Prostate gland (tissue), 2 donors: ENCODE measurements around the gene LONP1. TPM values are rescaled to one million over a fixed set of nuclear protein-coding genes. Genes with fewer than 3 reads are reported as not detected.

Experiments
- DNase-seq: peaks from one replicate; pipeline ENCODE4 v3.0.0-alpha.2; 2019; ENCODE audit warnings: low spot score
- H3K27ac ChIP-seq, 2 donors: fragments of 200-600 bp; sonication (generic); 2 replicates each; pipeline ENCODE4 v1.5.1; 2017 to 2019
- H3K27me3 ChIP-seq: fragments of 200-600 bp; sonication (generic); replicated peaks from 2 replicates; pipeline ENCODE4 v1.5.1; 2019; ENCODE audit not compliant: insufficient read depth
- H3K36me3 ChIP-seq, 2 donors: fragments of 200-600 bp; sonication (generic); 1 replicate in 1 of 2; 2 replicates in 1 of 2; pipeline versions ENCODE4 v1.5.1 to v1.8.1; 2017 to 2019
- H3K4me1 ChIP-seq: fragments of 200-600 bp; sonication (generic); replicated peaks from 2 replicates; pipeline ENCODE4 v1.5.1; 2019
- H3K4me3 ChIP-seq, 2 donors: fragments of 200-600 bp; sonication (generic); 2 replicates each; pipeline ENCODE4 v1.5.1; 2017 to 2019
- H3K9me3 ChIP-seq: fragments of 200-600 bp; sonication (generic); 2 replicates; pipeline ENCODE4 v1.5.1; 2017
- CTCF ChIP-seq, 4 experiments: fragments of 200-600 bp in 2 of 4; fragments of 450-650 bp in 2 of 4; sonication (generic) in 2 of 4; IDR thresholded peaks; 1 replicate in 3 of 4; 2 replicates in 1 of 4; pipeline ENCODE4 v1.5.1; 2016 to 2019; ENCODE audit warnings: antibody characterized with exemption in 4 of 4, mild to moderate bottlenecking in 2 of 4, moderate library complexity in 2 of 4
- POLR2A ChIP-seq: fragments of 450-650 bp; IDR thresholded peaks from one replicate; pipeline ENCODE4 v1.6.1; 2016; ENCODE audit warnings: antibody characterized with exemption, mild to moderate bottlenecking
- POLR2AphosphoS5 ChIP-seq: sonication (generic); formaldehyde crosslinking; IDR thresholded peaks from one replicate; pipeline ENCODE4 v1.6.1; 2017; ENCODE audit warnings: antibody characterized with exemption
- WGBS: methylation state at CpG from one replicate; pipeline ENCODE4 v1.1.5; 2018; 5-methylcytosine and 5-hydroxymethylcytosine counted together
- intact Hi-C: fragments of 100-400 bp; cut with DNase I; formaldehyde crosslinking; loops from one replicate; pipeline ENCODE4 v1.14.2; 2022
- total RNA-seq, 2 donors: library from RNA; depleted of rRNA; stranded (reverse); fragments of >200 nt; gene quantifications; one replicate each; pipeline ENCODE4 v1.1.0, GENCODE V29; 2016

Gene LONP1
- total RNA-seq, 2 donors from 2014 or later, result 62.7 to 120 TPM

GRCh38 chr19:5695649-5696195 lies 24.2 kb downstream of the LONP1 start:
- H3K4me3 ChIP-seq, result no peak overlapping the region
- H3K27ac ChIP-seq, result no peak overlapping the region
- intact Hi-C loops, result no loop called here
- no peak for DNase-seq
- H3K9me3 ChIP-seq, result no peaks in the 10 kb centered on the region
- H3K36me3 ChIP-seq, result peaks cover 7 to 42% of the 10 kb centered on the region in 2 donors
- H3K27me3 ChIP-seq, result no peaks in the 10 kb centered on the region
- H3K4me1 ChIP-seq, result peaks cover 13% of the 10 kb centered on the region
- TF ChIP-seq POLR2A (no peak), POLR2AphosphoS5 (no peak), CTCF (IDR thresholded peaks at IDR 0.05) (no peak)
- WGBS, result 85% methylated on average over 28 of the region's 28 CpGs

- Histone ChIP-seq H3K4me3 (no peak overlapping the region), H3K27me3 (no peaks in the 10 kb centered on the region), H3K4me1 (peaks cover 13% of the 10 kb centered on the region), H3K36me3 (peaks cover 7 to 39% of the 10 kb centered on the region in 2 donors), H3K27ac (no peak overlapping the region), H3K9me3 (no peaks in the 10 kb centered on the region)
- no peak for DNase-seq
- intact Hi-C loops, result no loop called here
- 92% methylated on average over 8 of the region's 8 CpGs for WGBS
- TF ChIP-seq CTCF (IDR thresholded peaks at IDR 0.05), result no peak
- TF ChIP-seq POLR2A, result no peak
- no peak for TF ChIP-seq POLR2AphosphoS5
These were observed 24.8 kb downstream of the LONP1 start for GRCh38 chr19:5694956-5695648.

- WGBS, result 85% methylated on average over 41 of the region's 45 CpGs
- no peak overlapping the region for H3K4me3 ChIP-seq
- H3K27ac ChIP-seq, result no peak overlapping the region
- no peaks in the 10 kb centered on the region for H3K9me3 ChIP-seq
- TF ChIP-seq CTCF (IDR thresholded peaks at IDR 0.05), result no peak
- TF ChIP-seq POLR2AphosphoS5, result no peak
- TF ChIP-seq POLR2A, result no peak
- H3K36me3 ChIP-seq, result peaks cover 7 to 39% of the 10 kb centered on the region in 2 donors
- H3K27me3 ChIP-seq, result no peaks in the 10 kb centered on the region
- intact Hi-C loops, result no loop called here
- DNase-seq, result no peak
- peaks cover 13% of the 10 kb centered on the region for H3K4me1 ChIP-seq
These were observed 25.6 kb downstream of the LONP1 start for GRCh38 chr19:5694167-5694955.

GRCh38 chr19:5693195-5694166 lies 26.5 kb downstream of the LONP1 start:
- DNase-seq, result no peak
- Histone ChIP-seq H3K9me3 (no peaks in the 10 kb centered on the region), H3K36me3 (peaks cover 7 to 34% of the 10 kb centered on the region in 2 donors), H3K27me3 (no peaks in the 10 kb centered on the region), H3K27ac (no peak overlapping the region), H3K4me3 (no peak overlapping the region), H3K4me1 (peaks cover 13% of the 10 kb centered on the region)
- intact Hi-C loops, result no loop called here
- TF ChIP-seq POLR2A (no peak), CTCF (IDR thresholded peaks at IDR 0.05) (no peak)
- WGBS, result 78% methylated on average over 34 of the region's 39 CpGs
